Bone marrow (tissue), 2 donors: ENCODE data around the gene C19orf53.
A peak's percentile ranks its signal among the peaks of the same experiment; 100 is the strongest.

Experiments used
- DNase-seq, 2 donors: peaks; one replicate each; lab custom pipeline; 2025; lab: John Stamatoyannopoulos, UW

C19orf53 gene

GRCh38 chr19:13796301-13797057 lies 22.2 kb downstream of the C19orf53 start:
- peak; percentile 4 to 57 for DNase-seq

- DNase-seq: no peak
Measured at GRCh38 chr19:13797058-13797440, 22.8 kb downstream of the C19orf53 start.

- DNase-seq: no peak
Measured at GRCh38 chr19:13797870-13798269, 23.6 kb downstream of the C19orf53 start.

- DNase-seq: no peak
Measured at GRCh38 chr19:13799669-13800068, 25.4 kb downstream of the C19orf53 start.

GRCh38 chr19:13803038-13803437 lies 28.8 kb downstream of the C19orf53 start:
- no peak for DNase-seq

GRCh38 chr19:13804830-13805683 lies 30.8 kb downstream of the C19orf53 start:
- DNase-seq: no peak

GRCh38 chr19:13806728-13807127 lies 32.5 kb downstream of the C19orf53 start:
- no peak for DNase-seq

GRCh38 chr19:13807421-13808021 lies 33.3 kb downstream of the C19orf53 start:
- DNase-seq: no peak

- DNase-seq: no peak
Measured at GRCh38 chr19:13808856-13809255, 34.6 kb downstream of the C19orf53 start.

GRCh38 chr19:13812544-13812943 lies 38.3 kb downstream of the C19orf53 start:
- no peak for DNase-seq

GRCh38 chr19:13813147-13813546 lies 38.9 kb downstream of the C19orf53 start:
- DNase-seq: no peak

- DNase-seq: no peak
Measured at GRCh38 chr19:13814550-13814949, 40.3 kb downstream of the C19orf53 start.

GRCh38 chr19:13817018-13817614 lies 42.9 kb downstream of the C19orf53 start:
- no peak for DNase-seq

- DNase-seq: no peak
Measured at GRCh38 chr19:13817615-13818371, 43.5 kb downstream of the C19orf53 start.

- no peak for DNase-seq
Measured at GRCh38 chr19:13819238-13819637, 45.0 kb downstream of the C19orf53 start.

- DNase-seq: no peak
Measured at GRCh38 chr19:13821292-13821691, 47.0 kb downstream of the C19orf53 start.

- no peak for DNase-seq
Measured at GRCh38 chr19:13823256-13823655, 49.0 kb downstream of the C19orf53 start.

GRCh38 chr19:13823901-13824300 lies 49.6 kb downstream of the C19orf53 start:
- DNase-seq: no peak

GRCh38 chr19:13824703-13825102 lies 50.4 kb downstream of the C19orf53 start:
- no peak for DNase-seq

GRCh38 chr19:13825489-13826441 lies 51.5 kb downstream of the C19orf53 start:
- DNase-seq: no peak
